GM10248 (cell line): Measurements from ENCODE around the gene RUBCN.

ENCODE experiments used
- CTCF ChIA-PET: fragments of 300-600 bp; sonication (Branson Sonifier 250); formaldehyde crosslinking; extraction: SDS; loops from one replicate; lab custom pipeline; 2021; ENCODE audit warnings: antibody characterized with exemption; lab: Yijun Ruan, JAX
- POLR2A ChIA-PET: fragments of 350-650 bp; sonication (Branson Sonifier 250); formaldehyde crosslinking; extraction: SDS; loops from one replicate; lab custom pipeline; 2020; ENCODE audit warnings: antibody characterized with exemption; lab: Yijun Ruan, JAX
- DNase-seq: peaks from one replicate; pipeline ENCODE4 v3.0.0; 2012; ENCODE audit errors: extremely low spot score
- TF ChIP-seq, protein P1 (sequence below): IDR thresholded peaks from 2 replicates; pipeline ENCODE4 v1.5.1; 2012; ENCODE audit warnings: mild to moderate bottlenecking, low read depth; ENCODE audit errors: extremely low read depth, missing control alignments, control extremely low read depth

Gene RUBCN

DNA sequence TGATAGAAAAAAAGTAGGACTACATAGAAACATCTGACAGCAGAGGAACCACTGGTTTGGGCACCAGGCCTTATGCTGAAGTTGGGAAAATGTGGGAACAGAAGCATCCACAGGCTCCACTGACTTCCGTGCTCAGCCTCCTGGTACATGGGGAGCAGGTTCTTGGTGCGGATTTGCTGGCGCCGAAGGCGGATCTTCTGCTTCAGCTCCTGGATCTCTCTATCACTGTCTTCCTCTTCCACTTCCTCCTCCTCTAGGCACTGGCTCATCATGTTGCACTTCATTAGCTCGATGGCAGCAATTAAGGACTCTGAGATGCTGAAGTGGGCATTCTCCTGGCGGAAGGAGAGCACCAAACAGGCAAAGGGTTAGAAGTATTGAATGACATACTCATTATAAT lies 42.5 kb downstream of the RUBCN start:
- ChIA-PET POLR2A (no interaction called here), CTCF (interaction anchor here (1.1 to 1.3 kb wide), 3 partner anchors 9 to 95 kb away, joined by 3 to 4 read pairs (median 4); no protein-coding TSS in a partner anchor)
- TF ChIP-seq, protein P1, sequence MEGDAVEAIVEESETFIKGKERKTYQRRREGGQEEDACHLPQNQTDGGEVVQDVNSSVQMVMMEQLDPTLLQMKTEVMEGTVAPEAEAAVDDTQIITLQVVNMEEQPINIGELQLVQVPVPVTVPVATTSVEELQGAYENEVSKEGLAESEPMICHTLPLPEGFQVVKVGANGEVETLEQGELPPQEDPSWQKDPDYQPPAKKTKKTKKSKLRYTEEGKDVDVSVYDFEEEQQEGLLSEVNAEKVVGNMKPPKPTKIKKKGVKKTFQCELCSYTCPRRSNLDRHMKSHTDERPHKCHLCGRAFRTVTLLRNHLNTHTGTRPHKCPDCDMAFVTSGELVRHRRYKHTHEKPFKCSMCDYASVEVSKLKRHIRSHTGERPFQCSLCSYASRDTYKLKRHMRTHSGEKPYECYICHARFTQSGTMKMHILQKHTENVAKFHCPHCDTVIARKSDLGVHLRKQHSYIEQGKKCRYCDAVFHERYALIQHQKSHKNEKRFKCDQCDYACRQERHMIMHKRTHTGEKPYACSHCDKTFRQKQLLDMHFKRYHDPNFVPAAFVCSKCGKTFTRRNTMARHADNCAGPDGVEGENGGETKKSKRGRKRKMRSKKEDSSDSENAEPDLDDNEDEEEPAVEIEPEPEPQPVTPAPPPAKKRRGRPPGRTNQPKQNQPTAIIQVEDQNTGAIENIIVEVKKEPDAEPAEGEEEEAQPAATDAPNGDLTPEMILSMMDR, result no peak
- DNase-seq, result no peak

DNA sequence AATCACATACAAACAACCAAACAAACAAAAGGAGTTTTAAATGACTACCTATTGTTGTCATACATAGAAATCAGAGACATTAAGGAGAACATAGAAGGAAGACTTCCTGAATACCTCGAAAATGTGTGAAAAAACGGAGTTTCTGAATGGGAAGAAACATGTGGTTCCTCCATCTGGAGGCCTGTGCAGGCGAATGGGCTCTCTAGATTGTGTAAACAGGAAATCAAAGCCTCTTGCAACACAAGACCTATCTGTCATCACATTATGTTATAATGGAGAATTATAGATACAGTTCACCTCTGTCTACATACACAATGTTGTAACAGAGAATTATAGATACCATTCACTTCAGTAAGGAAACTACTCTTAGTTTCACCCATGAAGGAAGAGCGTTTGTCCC lies 44.1 kb downstream of the RUBCN start:
- POLR2A ChIA-PET, result no interaction called here
- CTCF ChIA-PET, result interaction anchor here (0.9 kb wide), 1 partner anchor 8 kb away, joined by 3 read pairs; no protein-coding TSS in a partner anchor
- no peak for DNase-seq
- TF ChIP-seq, protein P1, result no peak

DNA sequence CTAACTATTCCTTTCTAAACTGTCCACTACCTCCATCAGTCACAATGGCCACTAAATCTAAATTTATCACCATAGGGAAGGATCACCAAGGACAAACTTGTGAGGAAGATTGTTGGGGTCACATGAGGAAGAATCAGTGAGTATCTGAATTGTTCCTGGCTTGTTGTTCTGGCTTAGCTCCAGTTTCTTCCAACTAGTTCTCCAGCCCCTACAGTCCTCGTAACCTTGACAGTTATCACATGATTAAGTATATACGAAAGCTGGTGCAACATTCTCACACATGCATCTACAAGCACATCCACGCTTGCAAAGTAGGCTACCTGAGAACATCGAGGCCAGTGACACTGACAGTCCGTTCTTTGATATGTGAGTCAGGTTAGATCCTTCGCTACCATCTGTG lies 46.0 kb downstream of the RUBCN start:
- TF ChIP-seq, protein P1, result no peak
- CTCF ChIA-PET, result interaction anchor here (5.2 kb wide), 1 partner anchor 12 kb away, joined by 21 read pairs; no protein-coding TSS in a partner anchor
- no peak for DNase-seq
- POLR2A ChIA-PET, result no interaction called here

DNA sequence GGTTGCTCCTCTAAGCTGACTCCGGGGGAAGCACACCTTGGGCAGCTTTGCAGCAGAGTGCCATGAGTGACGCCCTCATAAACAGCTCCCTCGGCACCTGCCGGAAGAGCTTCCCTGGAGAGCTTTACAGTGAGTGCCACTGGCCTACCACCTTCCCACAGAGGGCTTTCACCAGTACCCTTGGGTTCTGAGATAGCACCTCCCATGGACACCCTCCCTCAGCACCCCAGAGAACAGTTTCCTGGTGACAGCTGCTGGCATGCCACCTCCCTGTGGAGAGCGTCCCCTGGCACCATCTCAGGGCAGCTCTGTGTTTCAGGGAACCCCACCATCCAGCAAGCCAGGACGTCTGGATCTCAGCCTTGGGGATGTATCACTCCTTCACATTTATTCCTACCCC lies 49.1 kb downstream of the RUBCN start:
- ChIA-PET CTCF (interaction anchor here (1.0 to 5.2 kb wide), 5 partner anchors 13 to 110 kb away, joined by 3 to 21 read pairs (median 6); no protein-coding TSS in a partner anchor), POLR2A (no interaction called here)
- DNase-seq, result no peak

DNA sequence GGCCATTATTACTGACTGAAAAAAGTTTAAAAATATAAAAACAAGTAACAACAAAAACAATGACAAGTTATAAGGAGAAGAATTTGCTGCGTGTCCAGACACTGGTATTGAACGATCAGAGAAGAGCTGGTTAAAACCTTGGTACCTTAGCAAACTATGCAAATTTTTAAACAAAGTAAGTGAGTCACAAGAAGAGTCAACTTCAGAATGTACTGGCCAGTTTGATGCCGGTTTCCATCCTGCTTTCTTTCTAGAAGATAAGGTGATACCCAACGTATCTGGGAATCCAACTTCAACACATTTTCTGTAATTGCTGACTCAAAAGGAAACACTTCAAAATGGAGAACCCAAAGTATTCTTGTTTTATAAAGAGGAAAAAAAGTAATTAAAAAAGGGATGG lies 49.8 kb downstream of the RUBCN start:
- CTCF ChIA-PET, result interaction anchor here (1.0 to 5.2 kb wide), 7 partner anchors 10 to 109 kb away, joined by 3 to 21 read pairs (median 5); no protein-coding TSS in a partner anchor
- POLR2A ChIA-PET, result no interaction called here
- no peak for DNase-seq
- TF ChIP-seq, protein P1, result no peak

More for the DNA sequence above, 49.1 kb downstream of the RUBCN start:
- TF ChIP-seq, protein P1, result no peak

DNA sequence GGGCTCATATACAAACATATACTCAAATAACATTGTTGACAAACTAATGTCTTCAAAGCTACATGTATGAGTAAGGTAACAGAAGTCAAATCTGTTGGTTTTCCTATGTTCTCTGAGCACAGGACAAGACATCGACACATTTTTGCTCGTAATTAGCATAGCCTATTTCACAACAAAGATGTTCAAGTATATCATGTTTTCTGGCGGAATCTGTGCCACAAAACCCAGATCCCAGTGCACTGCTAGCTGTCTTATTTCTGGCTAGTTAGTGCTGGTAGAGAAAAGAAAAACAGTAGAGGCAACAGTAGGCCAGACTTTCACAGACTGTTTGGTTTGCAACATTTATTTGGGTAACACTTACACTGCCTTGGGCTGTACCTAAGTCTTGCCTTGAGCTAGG lies 51.2 kb downstream of the RUBCN start:
- ChIA-PET POLR2A (no interaction called here), CTCF (interaction anchor here (0.6 to 2.4 kb wide), 7 partner anchors 11 to 108 kb away, joined by 3 to 8 read pairs (median 4); no protein-coding TSS in a partner anchor)

More for the DNA sequence above, 51.2 kb downstream of the RUBCN start:
- TF ChIP-seq, protein P1, result no peak
- DNase-seq, result no peak
